ENCODE data around the gene FOXA2.
"Not testable (repeated sequence)": the region's sequence is repeated elsewhere in the genome, so short reads cannot be mapped to it uniquely, and the experiment has no call there.

Gene FOXA2

DNA sequence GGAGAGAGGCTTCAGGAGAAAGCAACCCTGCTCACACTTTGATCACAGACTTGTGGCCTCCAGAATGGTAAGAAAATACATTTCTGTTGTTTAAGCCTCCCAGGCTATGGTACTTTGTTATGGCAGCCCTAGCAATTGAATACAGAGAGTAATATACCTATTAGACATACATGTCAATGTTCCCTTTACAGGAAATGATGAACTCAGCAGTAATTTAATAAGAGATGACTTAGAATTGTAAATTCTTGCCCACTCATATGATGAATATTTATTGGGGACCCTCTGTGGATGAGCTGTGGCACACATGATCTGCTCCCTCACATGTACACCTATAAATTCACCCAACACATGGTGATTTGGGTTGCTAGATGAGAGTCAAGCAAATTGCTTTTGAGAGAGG lies 20.4 kb upstream of the FOXA2 start:
- in situ Hi-C loops (cut with HindIII; ENCODE audit: low sequenced_read_pairs), result no loop called here
- no peak overlapping the region for H3K4me3 ChIP-seq (ENCODE audit: low read depth, low read length)
- no peak for DNase-seq (ENCODE audit: low read depth)
- TF ChIP-seq CTCF (IDR thresholded peaks at IDR 0.05; ENCODE audit: low read depth, low read length, missing control alignments), result no peak

DNA sequence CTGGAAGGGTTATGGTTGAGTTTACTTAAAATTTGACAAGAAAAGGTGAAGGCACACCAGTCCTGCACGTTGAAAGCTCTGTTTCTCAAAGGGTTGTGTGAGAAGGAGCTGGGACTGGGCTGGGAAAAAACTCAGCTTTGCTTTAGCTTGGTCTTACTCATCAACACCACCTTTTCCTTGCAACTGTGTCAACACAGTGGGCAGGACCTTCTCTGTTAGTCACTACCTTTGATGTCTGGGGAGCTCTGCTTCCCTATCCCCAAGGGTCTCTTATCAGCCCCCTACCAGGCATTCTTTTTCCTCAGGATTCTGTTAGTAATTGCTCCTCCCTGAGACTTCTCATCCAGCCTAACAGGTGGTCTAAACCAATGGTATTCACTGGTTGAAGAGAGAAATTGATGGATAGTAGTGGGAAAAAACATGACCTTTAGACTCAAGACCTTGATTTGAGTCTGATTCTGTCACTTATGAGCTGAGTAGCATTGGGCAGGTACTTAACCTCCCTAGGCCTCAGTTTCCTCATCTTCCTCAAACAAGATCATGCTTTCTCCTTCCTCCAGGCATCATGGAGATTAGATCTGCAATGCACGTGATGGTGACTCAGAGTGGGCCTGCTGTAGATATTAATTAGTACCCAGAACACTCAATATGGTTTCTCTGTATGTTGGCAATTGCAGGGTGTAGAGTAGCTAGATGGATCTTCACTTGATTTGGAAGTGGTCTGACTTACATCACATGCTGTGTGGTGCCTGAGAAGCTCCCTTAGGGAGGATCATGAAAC lies 17.2 kb upstream of the FOXA2 start:
- no peak for TF ChIP-seq CTCF (IDR thresholded peaks at IDR 0.05; ENCODE audit: low read depth, low read length, missing control alignments)
- in situ Hi-C loops (cut with HindIII; ENCODE audit: low sequenced_read_pairs), result no loop called here
- no peak overlapping the region for H3K4me3 ChIP-seq (ENCODE audit: low read depth, low read length)
- no peak for DNase-seq (ENCODE audit: low read depth)

GRCh38 chr20:22599258-22599657 lies 14.9 kb upstream of the FOXA2 start:
- in situ Hi-C loops (cut with HindIII; ENCODE audit: low sequenced_read_pairs); DNase-seq (ENCODE audit: low read depth); H3K4me3 ChIP-seq (ENCODE audit: low read depth, low read length): not testable (repeated sequence)

DNA sequence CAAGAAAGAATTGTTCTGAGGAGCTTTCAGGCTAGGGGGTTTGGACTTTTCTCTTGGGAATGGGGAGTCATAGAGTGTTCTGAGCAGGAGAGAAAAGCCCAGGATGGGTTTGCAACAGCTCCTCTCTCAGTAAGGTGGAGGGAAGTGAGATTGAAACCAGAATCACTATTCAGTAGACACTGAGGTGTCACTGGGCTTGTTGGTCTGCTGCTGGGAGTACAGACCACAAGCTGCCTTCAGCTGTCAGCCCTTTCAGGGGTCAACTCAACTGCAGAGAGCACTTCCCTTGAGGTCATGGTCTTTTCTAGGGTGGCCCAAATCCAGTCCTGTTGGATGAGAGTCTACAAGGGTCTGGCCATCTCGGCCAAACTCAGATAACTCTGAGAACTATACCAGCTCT lies 12.9 kb upstream of the FOXA2 start:
- no peak for DNase-seq (ENCODE audit: low read depth)
- H3K4me3 ChIP-seq (ENCODE audit: low read depth, low read length), result no peak overlapping the region
- TF ChIP-seq CTCF (IDR thresholded peaks at IDR 0.05; ENCODE audit: low read depth, low read length, missing control alignments), result no peak
- in situ Hi-C loops (cut with HindIII; ENCODE audit: low sequenced_read_pairs), result no loop called here

DNA sequence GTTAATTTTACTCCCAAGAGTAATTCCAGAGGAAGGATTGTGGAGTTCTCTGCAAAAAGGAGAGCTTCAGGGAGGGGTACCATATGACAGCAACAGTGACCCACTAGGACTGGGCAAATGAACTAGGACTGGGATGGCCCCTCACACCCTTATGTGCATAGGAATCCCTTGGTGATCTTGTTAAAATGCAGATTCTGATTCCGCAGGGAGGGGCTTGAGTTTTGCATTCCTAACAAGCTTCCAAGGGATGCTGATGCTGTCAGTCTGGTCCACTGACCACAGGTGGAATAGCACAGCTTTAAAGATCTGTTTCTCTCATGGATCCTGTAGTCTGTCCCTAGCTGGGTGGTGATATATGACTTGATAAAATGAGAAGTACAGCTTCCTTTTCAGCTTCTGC lies 6.3 kb upstream of the FOXA2 start:
- no peak for DNase-seq (ENCODE audit: low read depth)
- TF ChIP-seq CTCF (IDR thresholded peaks at IDR 0.05; ENCODE audit: low read depth, low read length, missing control alignments), result no peak

DNA sequence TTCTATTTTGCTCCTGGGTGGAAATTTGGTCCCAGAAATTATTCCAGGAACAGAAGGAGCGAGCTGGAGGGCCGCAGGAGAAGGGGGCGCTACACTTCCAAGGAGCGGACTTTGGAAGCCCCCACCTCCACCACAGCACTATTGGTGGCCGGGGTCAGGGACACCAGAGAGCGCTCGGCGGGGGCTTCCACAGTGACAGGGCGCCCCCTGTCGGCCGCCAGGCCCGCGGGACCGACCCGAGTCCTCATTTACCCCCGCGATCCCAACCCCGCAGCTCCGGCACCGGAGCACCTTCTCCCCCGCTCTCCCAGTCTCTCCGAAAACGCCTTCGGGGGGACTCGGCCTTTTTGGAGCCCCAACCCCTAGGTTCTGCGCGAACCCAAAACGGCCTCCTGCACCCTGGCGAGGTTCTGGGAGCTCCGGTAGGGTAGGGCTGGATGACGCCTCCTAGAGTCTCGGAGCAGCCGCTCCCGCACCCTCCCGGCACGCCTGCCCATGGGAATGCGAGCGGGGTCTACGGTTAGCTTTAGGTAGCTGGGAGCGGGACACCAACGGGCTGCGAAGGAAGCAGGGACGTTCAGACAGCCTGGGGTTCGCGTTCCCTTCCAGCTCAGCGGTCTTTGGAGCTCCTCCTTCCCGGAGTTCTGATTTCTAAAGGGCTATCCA lies 2.4 kb upstream of the FOXA2 start:
- no peak overlapping the region for H3K4me3 ChIP-seq (ENCODE audit: low read depth, low read length)
- DNase-seq (ENCODE audit: low read depth), result no peak
- TF ChIP-seq CTCF (IDR thresholded peaks at IDR 0.05; ENCODE audit: low read depth, low read length, missing control alignments), result peak; percentile 24
- in situ Hi-C loops (cut with HindIII; ENCODE audit: low sequenced_read_pairs), result no loop called here

More for the DNA sequence above, 6.3 kb upstream of the FOXA2 start:
- H3K4me3 ChIP-seq (ENCODE audit: low read depth, low read length), result no peak overlapping the region
- in situ Hi-C loops (cut with HindIII; ENCODE audit: low sequenced_read_pairs), result no loop called here

Data from astrocyte of the cerebellum (primary cell).